ENCODE results near the gene PTPRD. TPM values are rescaled to one million over a fixed set of nuclear protein-coding genes. Genes with fewer than 3 reads are reported as not detected.
"Not testable (repeated sequence)": the region's sequence is repeated elsewhere in the genome, so short reads cannot be mapped to it uniquely, and the experiment has no call there.

PTPRD gene
- total RNA-seq, 2 donors from 2014 or later = 60.1 to 75.7 TPM

DNA sequence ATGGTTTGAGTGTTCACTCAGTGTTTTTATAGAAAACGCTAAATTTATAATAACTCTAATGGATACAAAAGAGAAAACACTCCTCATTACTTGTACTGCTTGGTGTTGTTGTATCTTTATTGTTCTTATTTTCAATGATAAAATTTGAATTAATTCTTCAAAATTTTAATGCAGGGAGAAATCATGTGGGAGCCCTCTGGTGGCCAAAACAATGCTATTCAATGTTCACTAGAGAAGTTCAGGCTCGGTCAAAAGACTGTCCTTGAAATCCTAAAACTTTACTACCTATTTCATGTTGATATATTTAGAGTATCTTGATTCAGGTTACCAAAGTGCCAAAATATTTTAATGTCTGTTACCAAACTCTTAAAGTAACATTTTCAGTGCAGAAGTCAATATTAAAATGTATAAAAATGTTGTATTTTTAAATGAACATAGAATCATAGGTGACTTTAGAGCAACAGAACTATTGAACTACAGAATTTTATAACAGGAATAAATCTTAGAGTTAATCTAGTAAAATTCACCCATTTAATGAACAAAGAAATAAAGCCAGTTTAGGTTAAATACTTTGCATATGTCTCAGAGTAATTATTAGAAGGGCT lies 1259.8 kb downstream of the PTPRD start:
- H3K4me3 ChIP-seq = no peak overlapping the region
- TF ChIP-seq, protein P1, sequence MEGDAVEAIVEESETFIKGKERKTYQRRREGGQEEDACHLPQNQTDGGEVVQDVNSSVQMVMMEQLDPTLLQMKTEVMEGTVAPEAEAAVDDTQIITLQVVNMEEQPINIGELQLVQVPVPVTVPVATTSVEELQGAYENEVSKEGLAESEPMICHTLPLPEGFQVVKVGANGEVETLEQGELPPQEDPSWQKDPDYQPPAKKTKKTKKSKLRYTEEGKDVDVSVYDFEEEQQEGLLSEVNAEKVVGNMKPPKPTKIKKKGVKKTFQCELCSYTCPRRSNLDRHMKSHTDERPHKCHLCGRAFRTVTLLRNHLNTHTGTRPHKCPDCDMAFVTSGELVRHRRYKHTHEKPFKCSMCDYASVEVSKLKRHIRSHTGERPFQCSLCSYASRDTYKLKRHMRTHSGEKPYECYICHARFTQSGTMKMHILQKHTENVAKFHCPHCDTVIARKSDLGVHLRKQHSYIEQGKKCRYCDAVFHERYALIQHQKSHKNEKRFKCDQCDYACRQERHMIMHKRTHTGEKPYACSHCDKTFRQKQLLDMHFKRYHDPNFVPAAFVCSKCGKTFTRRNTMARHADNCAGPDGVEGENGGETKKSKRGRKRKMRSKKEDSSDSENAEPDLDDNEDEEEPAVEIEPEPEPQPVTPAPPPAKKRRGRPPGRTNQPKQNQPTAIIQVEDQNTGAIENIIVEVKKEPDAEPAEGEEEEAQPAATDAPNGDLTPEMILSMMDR (IDR thresholded peaks at IDR 0.05) = peak; percentile 40
- DNase-seq = peak; percentile 19
- intact Hi-C loops (cut with DNase I) = no loop called here
- H3K27ac ChIP-seq = no peak overlapping the region
- no peak overlapping the region for H3K9ac ChIP-seq (ENCODE audit: low read depth in 2 of 2, low read length in 2 of 2)
- H3K4me1 ChIP-seq = no peaks in the 10 kb centered on the region
- no peaks in the 10 kb centered on the region for H3K36me3 ChIP-seq
- H3K9me3 ChIP-seq = no peaks in the 10 kb centered on the region
- H3K27me3 ChIP-seq = no peaks in the 10 kb centered on the region

DNA sequence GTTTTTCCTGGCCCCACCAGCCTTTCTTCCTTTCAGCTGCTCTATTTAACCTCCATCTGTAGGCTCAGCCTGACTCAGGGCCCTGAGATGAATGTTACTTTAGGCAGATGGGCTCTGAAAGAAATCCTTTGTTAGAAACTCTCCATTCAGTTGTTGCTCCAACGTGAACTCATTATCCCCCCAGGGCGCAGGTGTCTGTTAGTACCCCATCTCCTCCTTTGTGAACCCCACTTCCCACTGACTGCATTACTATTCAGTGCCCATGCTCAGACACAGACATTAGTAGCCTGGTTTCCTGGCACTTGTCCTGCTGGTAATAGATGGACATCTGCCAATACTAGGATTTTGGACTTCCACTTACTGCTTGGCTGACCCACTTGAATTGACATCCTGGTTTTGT lies 1271.6 kb downstream of the PTPRD start:
- Histone ChIP-seq H3K27me3 (no peaks in the 10 kb centered on the region), H3K9me3 (no peaks in the 10 kb centered on the region), H3K36me3 (no peaks in the 10 kb centered on the region), H3K4me1 (no peaks in the 10 kb centered on the region), H3K9ac (ENCODE audit: low read depth in 2 of 2, low read length in 2 of 2) (no peak overlapping the region), H3K27ac (no peak overlapping the region), H3K4me3 (no peak overlapping the region)
- intact Hi-C loops (cut with DNase I) = no loop called here
- no peak for DNase-seq
- TF ChIP-seq, protein P1 (IDR thresholded peaks at IDR 0.05) = no peak

GRCh38 chr9:9337129-9337528 lies 1275.7 kb downstream of the PTPRD start:
- Histone ChIP-seq H3K4me1 (no peaks in the 10 kb centered on the region), H3K4me3 (no peak overlapping the region), H3K9me3 (no peaks in the 10 kb centered on the region), H3K27ac (no peak overlapping the region), H3K9ac (ENCODE audit: low read depth in 2 of 2, low read length in 2 of 2) (no peak overlapping the region), H3K27me3 (no peaks in the 10 kb centered on the region), H3K36me3 (no peaks in the 10 kb centered on the region)
- intact Hi-C loops (cut with DNase I) = no loop called here
- DNase-seq = no peak
- TF ChIP-seq, protein P1 (IDR thresholded peaks at IDR 0.05) = no peak

DNA sequence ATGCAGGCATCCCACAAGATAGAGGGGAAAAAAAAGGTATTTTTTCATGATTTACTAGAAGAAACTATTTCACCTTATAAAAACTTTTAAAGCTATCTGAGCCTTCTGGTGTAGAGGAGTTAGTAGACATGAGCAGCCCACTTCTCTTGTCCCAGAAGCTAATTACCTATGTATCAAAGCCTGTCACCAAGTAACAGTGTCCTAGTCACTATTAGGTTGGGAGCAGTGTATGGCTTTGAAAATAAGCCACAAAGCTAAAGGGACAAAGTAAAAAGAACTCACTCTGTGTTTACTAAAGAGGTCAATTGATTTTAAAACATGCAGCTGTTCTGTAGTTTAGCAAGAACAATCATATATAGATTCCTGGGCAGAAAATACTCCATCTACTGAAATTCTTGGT lies 1286.1 kb downstream of the PTPRD start:
- Histone ChIP-seq H3K27ac (no peak overlapping the region), H3K4me3 (no peak overlapping the region), H3K9ac (ENCODE audit: low read depth in 2 of 2, low read length in 2 of 2) (no peak overlapping the region), H3K4me1 (no peaks in the 10 kb centered on the region), H3K27me3 (no peaks in the 10 kb centered on the region), H3K9me3 (no peaks in the 10 kb centered on the region), H3K36me3 (no peaks in the 10 kb centered on the region)
- TF ChIP-seq, protein P1 (IDR thresholded peaks at IDR 0.05) = no peak
- intact Hi-C loops (cut with DNase I) = no loop called here
- DNase-seq = no peak

GRCh38 chr9:9319007-9319406 lies 1293.8 kb downstream of the PTPRD start:
- intact Hi-C loops (cut with DNase I) = no loop called here
- Histone ChIP-seq H3K27ac (no peak overlapping the region), H3K9ac (ENCODE audit: low read depth in 2 of 2, low read length in 2 of 2) (no peak overlapping the region), H3K9me3 (no peaks in the 10 kb centered on the region), H3K27me3 (no peaks in the 10 kb centered on the region), H3K4me3 (no peak overlapping the region), H3K4me1 (no peaks in the 10 kb centered on the region), H3K36me3 (no peaks in the 10 kb centered on the region)
- TF ChIP-seq, protein P1 (IDR thresholded peaks at IDR 0.05) = no peak
- no peak for DNase-seq

GRCh38 chr9:9310743-9311142 lies 1302.1 kb downstream of the PTPRD start:
- H3K9me3 ChIP-seq; H3K36me3 ChIP-seq; H3K4me3 ChIP-seq; DNase-seq; H3K27me3 ChIP-seq; H3K4me1 ChIP-seq; intact Hi-C loops (cut with DNase I); H3K9ac ChIP-seq (ENCODE audit: low read depth in 2 of 2, low read length in 2 of 2); H3K27ac ChIP-seq: not testable (repeated sequence)
